Gastroesophageal sphincter (tissue), 3 donors: ENCODE measurements around the gene LDB3.

Experiments
- CTCF ChIP-seq, 4 experiments: fragments of 200-600 bp in 2 of 4; fragments of 450-650 bp in 2 of 4; sonication (generic) in 1 of 4; IDR thresholded peaks; one replicate each; pipeline ENCODE4 v1.5.1; 2017 to 2019; ENCODE audit warnings: antibody characterized with exemption in 4 of 4, mild to moderate bottlenecking in 2 of 4, moderate library complexity in 2 of 4
- EP300 ChIP-seq: sonication (generic); formaldehyde crosslinking; IDR thresholded peaks from one replicate; pipeline ENCODE4 v1.6.1; 2017; ENCODE audit warnings: antibody characterized with exemption, mild to moderate bottlenecking
- POLR2A ChIP-seq, 2 donors: fragments of 450-650 bp; IDR thresholded peaks; one replicate each; pipeline ENCODE4 v1.6.1; 2017; ENCODE audit warnings: antibody characterized with exemption in 2 of 2, mild to moderate bottlenecking in 2 of 2, moderate library complexity in 1 of 2

GRCh38 chr10:86712317-86712707 lies 44.0 kb downstream of the LDB3 start:
- TF ChIP-seq CTCF (IDR thresholded peaks at IDR 0.05) = no peak
- TF ChIP-seq POLR2A (IDR thresholded peaks at IDR 0.05) = no peak
- TF ChIP-seq EP300 = no peak
